ENCODE measurements around the gene BRCA1. TPM values are rescaled to one million over a fixed set of nuclear protein-coding genes. Genes with fewer than 3 reads are reported as not detected.

The BRCA1 gene
- polyA plus RNA-seq, 1 donor from 2014 or later, result 1.0 TPM

GRCh38 chr17:43010667-43011308 lies 114.4 kb downstream of the BRCA1 start:
- Histone ChIP-seq H3K4me2 (ENCODE audit: low read length) (no peak overlapping the region), H3K4me3 (ENCODE audit: low read length) (no peak overlapping the region), H2AFZ (ENCODE audit: low read depth, low read length) (no peak overlapping the region), H3K9me3 (ENCODE audit: low read length) (no peaks in the 10 kb centered on the region), H4K20me1 (ENCODE audit: insufficient read depth) (no peaks in the 10 kb centered on the region), H3K27me3 (ENCODE audit: insufficient read depth, low read depth, low read length) (no peaks in the 10 kb centered on the region), H3F3A (ENCODE audit: insufficient read depth, low read length, poor library complexity, severe bottlenecking) (peaks cover 2% of the 10 kb centered on the region), H3K27ac (ENCODE audit: low read length) (no peak overlapping the region), H3K79me2 (replicated peaks; ENCODE audit: insufficient read depth, low read length) (no peaks in the 10 kb centered on the region), H3K36me3 (ENCODE audit: insufficient read depth, low read length) (no peaks in the 10 kb centered on the region), H3K9ac (ENCODE audit: low read length) (no peak overlapping the region), H3K9me2 (ENCODE audit: insufficient read depth, low read length) (no peaks in the 10 kb centered on the region)
- TF ChIP-seq SMC3 (conservative IDR thresholded peaks at IDR 0.05; ENCODE audit: poor library complexity), result no peak
- TF ChIP-seq, protein P1, sequence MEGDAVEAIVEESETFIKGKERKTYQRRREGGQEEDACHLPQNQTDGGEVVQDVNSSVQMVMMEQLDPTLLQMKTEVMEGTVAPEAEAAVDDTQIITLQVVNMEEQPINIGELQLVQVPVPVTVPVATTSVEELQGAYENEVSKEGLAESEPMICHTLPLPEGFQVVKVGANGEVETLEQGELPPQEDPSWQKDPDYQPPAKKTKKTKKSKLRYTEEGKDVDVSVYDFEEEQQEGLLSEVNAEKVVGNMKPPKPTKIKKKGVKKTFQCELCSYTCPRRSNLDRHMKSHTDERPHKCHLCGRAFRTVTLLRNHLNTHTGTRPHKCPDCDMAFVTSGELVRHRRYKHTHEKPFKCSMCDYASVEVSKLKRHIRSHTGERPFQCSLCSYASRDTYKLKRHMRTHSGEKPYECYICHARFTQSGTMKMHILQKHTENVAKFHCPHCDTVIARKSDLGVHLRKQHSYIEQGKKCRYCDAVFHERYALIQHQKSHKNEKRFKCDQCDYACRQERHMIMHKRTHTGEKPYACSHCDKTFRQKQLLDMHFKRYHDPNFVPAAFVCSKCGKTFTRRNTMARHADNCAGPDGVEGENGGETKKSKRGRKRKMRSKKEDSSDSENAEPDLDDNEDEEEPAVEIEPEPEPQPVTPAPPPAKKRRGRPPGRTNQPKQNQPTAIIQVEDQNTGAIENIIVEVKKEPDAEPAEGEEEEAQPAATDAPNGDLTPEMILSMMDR (IDR thresholded peaks at IDR 0.05; ENCODE audit: poor library complexity, severe bottlenecking), result no peak
- TF ChIP-seq RAD21 (conservative IDR thresholded peaks at IDR 0.05), result no peak
- TF ChIP-seq EZH2 (IDR thresholded peaks at IDR 0.05; ENCODE audit: borderline replicate concordance, insufficient read depth, low read length, poor library complexity, severe bottlenecking), result no peak
- no peak for TF ChIP-seq POLR2AphosphoS5 (IDR thresholded peaks at IDR 0.05)
- TF ChIP-seq MXI1 (conservative IDR thresholded peaks at IDR 0.05; ENCODE audit: poor library complexity, severe bottlenecking), result no peak
- TF ChIP-seq EP300 (conservative IDR thresholded peaks at IDR 0.05; ENCODE audit: poor library complexity, severe bottlenecking), result no peak
- no peak for TF ChIP-seq TAF1 (IDR thresholded peaks at IDR 0.05; ENCODE audit: low read depth)
- TF ChIP-seq, protein P2, sequence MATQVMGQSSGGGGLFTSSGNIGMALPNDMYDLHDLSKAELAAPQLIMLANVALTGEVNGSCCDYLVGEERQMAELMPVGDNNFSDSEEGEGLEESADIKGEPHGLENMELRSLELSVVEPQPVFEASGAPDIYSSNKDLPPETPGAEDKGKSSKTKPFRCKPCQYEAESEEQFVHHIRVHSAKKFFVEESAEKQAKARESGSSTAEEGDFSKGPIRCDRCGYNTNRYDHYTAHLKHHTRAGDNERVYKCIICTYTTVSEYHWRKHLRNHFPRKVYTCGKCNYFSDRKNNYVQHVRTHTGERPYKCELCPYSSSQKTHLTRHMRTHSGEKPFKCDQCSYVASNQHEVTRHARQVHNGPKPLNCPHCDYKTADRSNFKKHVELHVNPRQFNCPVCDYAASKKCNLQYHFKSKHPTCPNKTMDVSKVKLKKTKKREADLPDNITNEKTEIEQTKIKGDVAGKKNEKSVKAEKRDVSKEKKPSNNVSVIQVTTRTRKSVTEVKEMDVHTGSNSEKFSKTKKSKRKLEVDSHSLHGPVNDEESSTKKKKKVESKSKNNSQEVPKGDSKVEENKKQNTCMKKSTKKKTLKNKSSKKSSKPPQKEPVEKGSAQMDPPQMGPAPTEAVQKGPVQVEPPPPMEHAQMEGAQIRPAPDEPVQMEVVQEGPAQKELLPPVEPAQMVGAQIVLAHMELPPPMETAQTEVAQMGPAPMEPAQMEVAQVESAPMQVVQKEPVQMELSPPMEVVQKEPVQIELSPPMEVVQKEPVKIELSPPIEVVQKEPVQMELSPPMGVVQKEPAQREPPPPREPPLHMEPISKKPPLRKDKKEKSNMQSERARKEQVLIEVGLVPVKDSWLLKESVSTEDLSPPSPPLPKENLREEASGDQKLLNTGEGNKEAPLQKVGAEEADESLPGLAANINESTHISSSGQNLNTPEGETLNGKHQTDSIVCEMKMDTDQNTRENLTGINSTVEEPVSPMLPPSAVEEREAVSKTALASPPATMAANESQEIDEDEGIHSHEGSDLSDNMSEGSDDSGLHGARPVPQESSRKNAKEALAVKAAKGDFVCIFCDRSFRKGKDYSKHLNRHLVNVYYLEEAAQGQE (IDR thresholded peaks at IDR 0.05; ENCODE audit: borderline replicate concordance), result no peak

DNA sequence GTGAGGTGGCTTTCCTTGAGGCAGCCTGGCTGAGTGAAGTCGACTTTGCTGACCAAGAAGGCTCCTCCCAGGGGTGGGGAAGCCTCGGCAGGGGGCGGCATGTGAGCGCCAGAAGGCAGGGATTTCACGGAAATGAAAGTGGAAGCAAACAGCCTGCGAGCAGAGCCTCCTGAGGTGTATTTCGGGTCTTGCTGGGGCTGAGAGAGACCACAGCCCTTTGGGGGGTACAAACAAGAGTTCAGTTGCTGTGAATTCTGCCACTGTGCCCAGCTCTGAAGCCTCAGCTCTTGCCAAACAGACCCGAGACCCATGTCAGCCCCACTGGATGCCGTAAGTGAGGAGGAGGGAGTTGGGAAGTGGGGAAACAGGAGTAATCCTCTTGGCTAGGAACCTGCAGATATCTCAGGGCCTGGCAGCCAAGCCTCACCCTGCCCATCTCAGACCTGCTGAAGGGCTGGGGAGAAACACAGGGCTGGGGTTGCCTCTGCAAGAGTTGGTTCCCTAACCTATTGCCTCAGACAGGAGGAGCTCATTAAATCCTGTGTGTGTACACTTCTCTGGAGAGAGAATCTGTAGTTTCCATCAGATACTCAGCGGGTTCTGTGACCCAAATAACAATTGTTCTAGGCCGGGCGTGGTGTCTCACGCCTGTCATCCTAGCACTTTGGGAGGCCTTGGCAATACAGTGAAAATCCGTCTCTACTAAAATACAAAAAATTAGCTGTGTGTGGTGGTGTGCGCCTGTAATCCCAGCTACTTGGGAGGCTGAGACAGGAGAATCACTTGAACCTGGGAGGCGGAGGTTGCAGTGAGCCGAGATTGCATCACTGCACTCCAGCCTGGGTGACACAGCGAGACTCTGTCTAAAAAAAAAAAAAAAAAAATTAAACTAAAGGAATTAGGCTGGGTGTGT lies 118.3 kb downstream of the BRCA1 start, which contains the start of gene IFI35:
IFI35 (plus strand) TSS at position 146 of the 913 bp plus-strand sequence; CDS start at position 310, 164 bp downstream.
- Histone ChIP-seq H3K4me2 (ENCODE audit: low read length) (no peak within 1 kb of the TSS), H3K9ac (ENCODE audit: low read length) (no peak within 1 kb of the TSS), H3K27ac (ENCODE audit: low read length) (no peak within 1 kb of the TSS), H3K9me3 (ENCODE audit: low read length) (no peaks in the 10 kb centered on the region), H4K20me1 (ENCODE audit: insufficient read depth) (no peaks in the 10 kb centered on the region), H2AFZ (ENCODE audit: low read depth, low read length) (no peak within 1 kb of the TSS), H3K9me2 (ENCODE audit: insufficient read depth, low read length) (no peaks in the 10 kb centered on the region), H3K27me3 (ENCODE audit: insufficient read depth, low read depth, low read length) (no peaks in the 10 kb centered on the region), H3K4me3 (ENCODE audit: low read length) (no peak within 1 kb of the TSS), H3K36me3 (ENCODE audit: insufficient read depth, low read length) (no peaks in the 10 kb centered on the region), H3K79me2 (replicated peaks; ENCODE audit: insufficient read depth, low read length) (no peaks in the 10 kb centered on the region), H3F3A (ENCODE audit: insufficient read depth, low read length, poor library complexity, severe bottlenecking) (no peaks in the 10 kb centered on the region)
- TF ChIP-seq MXI1 (conservative IDR thresholded peaks at IDR 0.05; ENCODE audit: poor library complexity, severe bottlenecking) (no peak), SMC3 (conservative IDR thresholded peaks at IDR 0.05; ENCODE audit: poor library complexity) (no peak), RAD21 (conservative IDR thresholded peaks at IDR 0.05) (no peak), TAF1 (IDR thresholded peaks at IDR 0.05; ENCODE audit: low read depth) (no peak), POLR2AphosphoS5 (IDR thresholded peaks at IDR 0.05) (no peak), EZH2 (IDR thresholded peaks at IDR 0.05; ENCODE audit: borderline replicate concordance, insufficient read depth, low read length, poor library complexity, severe bottlenecking) (no peak), EP300 (conservative IDR thresholded peaks at IDR 0.05; ENCODE audit: poor library complexity, severe bottlenecking) (no peak)
- TF ChIP-seq, protein P1 (IDR thresholded peaks at IDR 0.05; ENCODE audit: poor library complexity, severe bottlenecking), result no peak
- TF ChIP-seq, protein P2 (IDR thresholded peaks at IDR 0.05; ENCODE audit: borderline replicate concordance), result no peak

Measured in neural cell (in vitro differentiated cells).